Measurements from ENCODE around the gene OTUD5.
"Not testable (repeated sequence)": the region's sequence is repeated elsewhere in the genome, so short reads cannot be mapped to it uniquely, and the experiment has no call there.

The OTUD5 gene

DNA sequence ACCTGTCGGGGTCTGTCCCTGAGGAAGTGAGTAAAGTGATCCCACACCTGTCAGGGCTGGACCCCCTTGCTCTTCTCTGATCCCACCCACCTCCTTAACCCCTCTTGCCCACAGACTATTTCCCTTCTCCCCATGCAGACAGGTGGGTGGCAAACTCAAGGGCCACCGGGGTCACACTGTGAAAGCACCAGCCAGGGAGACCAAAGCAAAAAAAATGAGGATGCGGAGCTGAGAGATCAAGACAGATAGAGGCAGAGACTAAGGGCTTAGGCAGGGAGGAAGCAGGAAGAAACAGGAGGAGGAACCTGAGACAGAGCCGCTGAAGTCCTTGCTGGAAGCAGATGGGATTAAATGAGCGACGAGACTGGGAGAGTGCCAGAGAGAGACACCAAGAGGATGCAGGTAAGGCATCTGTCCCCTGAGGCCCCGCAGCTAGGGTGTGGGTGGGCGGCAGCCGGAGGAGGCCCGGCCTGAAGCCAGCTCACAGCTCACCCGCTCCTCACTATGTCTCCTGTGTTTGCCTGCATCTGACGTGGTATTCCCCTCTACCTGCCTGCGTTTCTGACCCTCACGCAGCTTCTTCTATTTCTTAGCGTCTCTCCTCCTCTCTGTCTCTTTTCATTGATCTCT lies 67.0 kb downstream of the OTUD5 start:
- peak; percentile 26 for DNase-seq (ENCODE audit: low spot score)

DNA sequence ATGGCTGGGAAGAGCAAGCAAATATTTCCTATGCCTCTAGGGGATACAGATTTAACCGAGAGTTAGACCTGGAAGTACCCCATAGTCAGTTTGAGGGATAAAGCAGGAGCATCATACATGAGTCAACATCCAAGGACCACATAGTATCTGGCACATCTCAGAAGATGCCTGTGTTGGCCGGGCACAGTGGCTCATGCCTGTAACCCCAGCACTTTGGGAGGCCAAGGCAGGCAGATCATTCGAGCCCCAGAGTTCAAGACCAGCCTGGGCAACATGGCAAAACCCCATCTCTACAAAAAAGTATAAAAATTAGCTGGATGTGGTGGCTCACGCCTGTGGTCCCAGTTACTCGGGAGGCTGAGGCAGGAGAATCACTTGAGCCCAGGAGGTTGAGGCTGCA lies 70.8 kb downstream of the OTUD5 start:
- not testable (repeated sequence) for DNase-seq (ENCODE audit: low spot score)

DNA sequence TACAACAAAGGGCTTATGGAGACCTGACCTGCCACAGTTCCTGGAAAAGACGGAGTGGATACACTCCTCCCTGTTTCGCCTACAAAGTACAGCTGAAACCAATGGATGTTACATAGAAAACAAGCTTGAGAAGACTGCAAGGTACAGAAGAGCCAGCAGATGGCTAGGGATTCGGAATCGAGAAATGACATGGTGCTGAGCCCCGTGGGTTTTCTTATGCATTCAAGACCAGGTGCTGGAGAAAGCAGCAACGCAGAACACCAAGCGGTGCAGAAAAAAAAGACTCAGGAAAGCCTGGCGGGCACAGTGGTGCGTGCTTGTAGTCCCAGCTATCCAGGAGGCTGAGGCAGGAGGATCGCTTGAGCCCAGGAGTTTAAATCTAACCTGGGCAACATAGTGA lies 73.7 kb downstream of the OTUD5 start:
- no peak for DNase-seq (ENCODE audit: low spot score)

DNA sequence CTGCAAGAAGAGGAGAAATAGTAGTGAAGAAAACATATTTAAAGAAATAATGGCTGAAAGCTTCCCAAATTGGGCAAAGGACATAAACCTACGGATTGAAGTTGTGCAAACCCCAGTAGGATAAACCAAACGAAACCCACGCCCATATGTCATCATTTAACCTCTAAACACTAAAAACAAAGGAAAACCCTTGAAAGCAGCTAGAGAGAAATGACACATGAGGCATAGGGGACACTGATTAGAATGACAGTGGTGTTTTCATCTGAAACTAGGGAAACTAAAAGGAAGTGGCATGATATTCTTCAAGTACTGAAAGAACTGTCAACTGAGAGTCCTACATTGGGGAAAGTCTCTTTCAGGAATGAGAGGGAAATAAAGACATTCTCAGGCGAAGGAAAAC lies 80.5 kb downstream of the OTUD5 start:
- DNase-seq (ENCODE audit: low spot score) = not testable (repeated sequence)

Small RNA genes lying within 50 kb of the gene (small RNA-seq; reads per million reads assigned to genes)
- gene RNU6-722P = 0 to 0.04 reads per million in 2 experiments
